Measurements from ENCODE around the gene TPTE.
"Not testable (repeated sequence)": the region's sequence is repeated elsewhere in the genome, so short reads cannot be mapped to it uniquely, and the experiment has no call there.

DNA sequence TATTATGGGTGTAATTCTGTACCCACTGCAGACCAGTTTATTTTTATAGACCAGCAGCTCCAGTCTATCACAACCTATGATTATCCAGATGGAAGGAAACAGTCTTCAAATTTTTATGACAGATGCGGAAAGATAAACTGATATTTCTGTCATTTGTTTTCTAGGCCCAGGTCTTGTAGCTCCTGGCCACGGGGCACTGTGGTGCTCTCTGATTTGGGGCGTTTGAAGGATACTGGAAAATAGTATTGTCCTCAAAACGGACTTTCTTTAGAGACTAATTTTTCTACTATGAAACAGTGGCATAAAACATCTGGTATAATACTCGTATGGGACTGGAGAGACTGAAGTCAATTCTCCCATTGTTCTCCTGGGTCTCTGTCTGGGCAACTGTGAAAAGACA, 124.3 kb downstream of the TPTE start:
- not testable (repeated sequence) for TF ChIP-seq POLR2A (IDR thresholded peaks at IDR 0.05; ENCODE audit: borderline replicate concordance, extremely low read depth, insufficient read depth, insufficient read length); YY1 (IDR thresholded peaks at IDR 0.05; ENCODE audit: extremely low read depth, insufficient replicate concordance, low read depth, low read length); JUND (IDR thresholded peaks at IDR 0.05); RAD21 (IDR thresholded peaks at IDR 0.05; ENCODE audit: low read depth)
